Measurements from ENCODE around the gene SMPD3.

DNA sequence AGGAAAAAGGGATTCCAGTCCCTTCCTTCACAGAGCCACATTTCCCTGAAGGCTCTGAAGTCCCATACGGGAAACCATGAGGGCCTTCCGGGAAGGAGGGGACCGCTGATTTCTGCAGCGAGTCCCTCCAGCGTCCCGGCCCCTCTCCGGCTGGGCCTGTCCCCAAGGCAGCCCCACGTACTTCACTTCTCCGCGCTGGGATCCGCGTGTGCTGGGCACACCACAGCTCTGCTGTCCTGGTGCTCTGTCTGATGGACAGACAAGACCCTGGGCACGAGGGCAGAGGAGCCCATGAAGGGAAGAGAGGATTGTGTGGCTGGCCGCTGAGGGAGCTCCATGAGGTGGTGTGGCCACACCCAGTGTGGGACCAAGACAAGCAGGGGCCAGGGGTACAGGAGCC is 80.4 kb downstream of the SMPD3 start:
- TF ChIP-seq ZFX (IDR thresholded peaks at IDR 0.05) (no peak), CTCF (IDR thresholded peaks at IDR 0.05 in 2 of 3, conservative IDR thresholded peaks at IDR 0.05 in 1 of 3; ENCODE audit: borderline replicate concordance in 1 of 3, insufficient read depth in 1 of 3, low read depth in 2 of 3, low read length in 2 of 3) (no peak), YY1 (IDR thresholded peaks at IDR 0.05; ENCODE audit: extremely low read depth, insufficient replicate concordance, low read depth, low read length) (no peak), EZH2 (IDR thresholded peaks at IDR 0.05) (no peak), POLR2AphosphoS5 (IDR thresholded peaks at IDR 0.05; ENCODE audit: low read depth, low read length) (no peak), POLR2A (IDR thresholded peaks at IDR 0.05; ENCODE audit: borderline replicate concordance, extremely low read depth, insufficient read depth, insufficient read length) (no peak), EGR1 (IDR thresholded peaks at IDR 0.05; ENCODE audit: low read depth) (no peak), SP1 (IDR thresholded peaks at IDR 0.05; ENCODE audit: low read depth) (no peak), TCF7L2 (IDR thresholded peaks at IDR 0.05; ENCODE audit: borderline replicate concordance, extremely low read depth, insufficient read depth, insufficient read length) (no peak), EZH2phosphoT487 (IDR thresholded peaks at IDR 0.05; ENCODE audit: borderline replicate concordance) (no peak), RAD21 (IDR thresholded peaks at IDR 0.05; ENCODE audit: low read depth) (no peak), CBX3 (IDR thresholded peaks at IDR 0.05; ENCODE audit: low read depth) (no peak)
- TF ChIP-seq, protein P1, sequence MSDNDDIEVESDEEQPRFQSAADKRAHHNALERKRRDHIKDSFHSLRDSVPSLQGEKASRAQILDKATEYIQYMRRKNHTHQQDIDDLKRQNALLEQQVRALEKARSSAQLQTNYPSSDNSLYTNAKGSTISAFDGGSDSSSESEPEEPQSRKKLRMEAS (IDR thresholded peaks at IDR 0.05): no peak
- TF ChIP-seq, protein P2, sequence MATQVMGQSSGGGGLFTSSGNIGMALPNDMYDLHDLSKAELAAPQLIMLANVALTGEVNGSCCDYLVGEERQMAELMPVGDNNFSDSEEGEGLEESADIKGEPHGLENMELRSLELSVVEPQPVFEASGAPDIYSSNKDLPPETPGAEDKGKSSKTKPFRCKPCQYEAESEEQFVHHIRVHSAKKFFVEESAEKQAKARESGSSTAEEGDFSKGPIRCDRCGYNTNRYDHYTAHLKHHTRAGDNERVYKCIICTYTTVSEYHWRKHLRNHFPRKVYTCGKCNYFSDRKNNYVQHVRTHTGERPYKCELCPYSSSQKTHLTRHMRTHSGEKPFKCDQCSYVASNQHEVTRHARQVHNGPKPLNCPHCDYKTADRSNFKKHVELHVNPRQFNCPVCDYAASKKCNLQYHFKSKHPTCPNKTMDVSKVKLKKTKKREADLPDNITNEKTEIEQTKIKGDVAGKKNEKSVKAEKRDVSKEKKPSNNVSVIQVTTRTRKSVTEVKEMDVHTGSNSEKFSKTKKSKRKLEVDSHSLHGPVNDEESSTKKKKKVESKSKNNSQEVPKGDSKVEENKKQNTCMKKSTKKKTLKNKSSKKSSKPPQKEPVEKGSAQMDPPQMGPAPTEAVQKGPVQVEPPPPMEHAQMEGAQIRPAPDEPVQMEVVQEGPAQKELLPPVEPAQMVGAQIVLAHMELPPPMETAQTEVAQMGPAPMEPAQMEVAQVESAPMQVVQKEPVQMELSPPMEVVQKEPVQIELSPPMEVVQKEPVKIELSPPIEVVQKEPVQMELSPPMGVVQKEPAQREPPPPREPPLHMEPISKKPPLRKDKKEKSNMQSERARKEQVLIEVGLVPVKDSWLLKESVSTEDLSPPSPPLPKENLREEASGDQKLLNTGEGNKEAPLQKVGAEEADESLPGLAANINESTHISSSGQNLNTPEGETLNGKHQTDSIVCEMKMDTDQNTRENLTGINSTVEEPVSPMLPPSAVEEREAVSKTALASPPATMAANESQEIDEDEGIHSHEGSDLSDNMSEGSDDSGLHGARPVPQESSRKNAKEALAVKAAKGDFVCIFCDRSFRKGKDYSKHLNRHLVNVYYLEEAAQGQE (IDR thresholded peaks at IDR 0.05; ENCODE audit: low read depth): no peak

Measured in HCT116 (cell line).